A673 (cell line): ENCODE measurements around the gene LRRC8D. TPM values are rescaled to one million over a fixed set of nuclear protein-coding genes. Genes with fewer than 3 reads are reported as not detected.

ENCODE experiments used
- BruUV-seq: library from RNA; stranded (reverse); fragments of 400-500 nt; replicated peaks from 2 replicates; lab custom pipeline; 2021; lab: Mats Ljungman, UMichigan
- CTCF ChIA-PET: fragments of 300-600 bp; sonication (Branson Sonifier 250); formaldehyde crosslinking; loops from one replicate; lab custom pipeline; 2022; ENCODE audit warnings: antibody characterized with exemption; lab: Charles Lee
- POLR2A ChIA-PET: fragments of 300-600 bp; sonication (Branson Sonifier 250); formaldehyde crosslinking; loops from one replicate; lab custom pipeline; 2022; ENCODE audit warnings: antibody characterized with exemption; ENCODE audit not compliant: low non-redundant PET; lab: Charles Lee
- DNase-seq: peaks from one replicate; pipeline ENCODE4 v3.0.0-alpha.2; 2015; ENCODE audit warnings: low spot score
- H3K27ac ChIP-seq: fragments of 200-600 bp; sonication (generic); 2 replicates; pipeline ENCODE4 v1.5.1; 2016; ENCODE audit warnings: mixed run types, low read depth, mild to moderate bottlenecking, mixed read lengths, antibody characterized with exemption, low read length; ENCODE audit not compliant: poor library complexity, severe bottlenecking
- H3K27me3 ChIP-seq: fragments of 200-600 bp; sonication (generic); replicated peaks from 2 replicates; pipeline ENCODE4 v1.6.1; 2017; ENCODE audit warnings: mixed run types, low read depth, mild to moderate bottlenecking, mixed read lengths, antibody characterized with exemption, low read length; ENCODE audit not compliant: insufficient read depth, poor library complexity
- H3K36me3 ChIP-seq: fragments of 200-600 bp; sonication (generic); 2 replicates; pipeline ENCODE4 v1.6.1; 2016; ENCODE audit warnings: mixed run types, mild to moderate bottlenecking, mixed read lengths, antibody characterized with exemption, low read length; ENCODE audit not compliant: insufficient read depth, poor library complexity, severe bottlenecking
- H3K4me1 ChIP-seq: fragments of 200-600 bp; sonication (generic); 2 replicates; pipeline ENCODE4 v1.6.1; 2017; ENCODE audit warnings: mixed run types, mild to moderate bottlenecking, mixed read lengths, antibody characterized with exemption, low read length; ENCODE audit not compliant: insufficient read depth, poor library complexity, severe bottlenecking
- H3K4me3 ChIP-seq: fragments of 200-600 bp; sonication (generic); 2 replicates; pipeline ENCODE4 v1.5.1; 2016; ENCODE audit warnings: low read depth, mixed run types, mild to moderate bottlenecking, mixed read lengths, low read length; ENCODE audit not compliant: poor library complexity, severe bottlenecking
- H3K9me3 ChIP-seq: fragments of 200-600 bp; sonication (generic); 2 replicates; pipeline ENCODE4 v1.6.1; 2016; ENCODE audit warnings: mixed run types, low read depth, mild to moderate bottlenecking, mixed read lengths, antibody characterized with exemption, low read length; ENCODE audit not compliant: poor library complexity, severe bottlenecking
- CTCF ChIP-seq: fragments of 300-800, 200-600 bp; sonication (generic); conservative IDR thresholded peaks from 2 replicates; pipeline ENCODE4 v1.5.1; 2017; ENCODE audit warnings: low read depth, mild to moderate bottlenecking, antibody characterized with exemption, low read length, moderate library complexity, mixed read lengths
- EZH2 ChIP-seq: fragments of 200-600 bp; sonication (generic); IDR thresholded peaks from 2 replicates; pipeline ENCODE4 v1.6.1; 2017; ENCODE audit warnings: borderline replicate concordance, low read depth, mild to moderate bottlenecking, mixed read lengths, antibody characterized with exemption, low read length; ENCODE audit not compliant: poor library complexity, severe bottlenecking
- intact Hi-C: fragments of 100-400 bp; cut with micrococcal nuclease; formaldehyde crosslinking; loops from one replicate; pipeline ENCODE4 v1.10.0; 2022; ENCODE audit not compliant: unreplicated experiment
- total RNA-seq: library from RNA; stranded (reverse); gene quantifications from 2 replicates; pipeline ENCODE4 v1.2.3, GENCODE V29; 2021

Gene LRRC8D
- total RNA-seq, 1 experiment from 2014 or later = 59.4 TPM

GRCh38 chr1:89831462-89832120, 10.8 kb downstream of the LRRC8D start:
- intact Hi-C loops = no loop called here
- BruUV-seq = no TSS peak
- Histone ChIP-seq H3K9me3 (no peaks in the 10 kb centered on the region), H3K4me3 (no peak overlapping the region), H3K27ac (peak overlapping the region; percentile 6), H3K27me3 (no peaks in the 10 kb centered on the region), H3K4me1 (peaks cover 44% of the 10 kb centered on the region), H3K36me3 (peaks cover 9% of the 10 kb centered on the region)
- no peak for DNase-seq
- no peak for TF ChIP-seq CTCF
- POLR2A ChIA-PET = no interaction called here
- CTCF ChIA-PET = no interaction called here

GRCh38 chr1:89832496-89833127, 11.8 kb downstream of the LRRC8D start:
- H3K36me3 ChIP-seq = peaks cover 2% of the 10 kb centered on the region
- intact Hi-C loops = no loop called here
- BruUV-seq = no TSS peak
- DNase-seq = no peak
- peak overlapping the region; percentile 6 for H3K27ac ChIP-seq
- H3K9me3 ChIP-seq = no peaks in the 10 kb centered on the region
- H3K4me3 ChIP-seq = no peak overlapping the region
- ChIA-PET CTCF (no interaction called here), POLR2A (no interaction called here)
- TF ChIP-seq EZH2 = no peak
- TF ChIP-seq CTCF = no peak
- H3K27me3 ChIP-seq = no peaks in the 10 kb centered on the region
- H3K4me1 ChIP-seq = peaks cover 55% of the 10 kb centered on the region

- CTCF ChIA-PET = no interaction called here
- H3K4me1 ChIP-seq = peaks cover 56% of the 10 kb centered on the region
Observed at GRCh38 chr1:89833183-89834082, 12.6 kb downstream of the LRRC8D start.

More at GRCh38 chr1:89833183-89834082, 12.6 kb downstream of the LRRC8D start:
- H3K36me3 ChIP-seq = no peaks in the 10 kb centered on the region
- H3K9me3 ChIP-seq = no peaks in the 10 kb centered on the region
- POLR2A ChIA-PET = no interaction called here
- TF ChIP-seq EZH2 (no peak), CTCF (no peak)
- H3K4me3 ChIP-seq = no peak overlapping the region
- intact Hi-C loops = no loop called here
- H3K27me3 ChIP-seq = no peaks in the 10 kb centered on the region
- no peak overlapping the region for H3K27ac ChIP-seq
- no TSS peak for BruUV-seq
- DNase-seq = no peak
